Stimulated activated CD8-positive, alpha-beta memory T cell treated with anti-CD3 and anti-CD28 coated beads, Interleukin-4, amount 100 ng/mL, for 24 hours (primary cell): ENCODE results near the gene SORCS2.

Source experiments
- DNase-seq: peaks from one replicate; pipeline ENCODE4 v3.0.0-alpha.2; 2020; ENCODE audit warnings: low read depth

The SORCS2 gene

GRCh38 chr4:7780751-7781348 is 588.5 kb downstream of the SORCS2 start:
- no peak for DNase-seq

GRCh38 chr4:7781366-7781765 is 589.0 kb downstream of the SORCS2 start:
- no peak for DNase-seq

DNA sequence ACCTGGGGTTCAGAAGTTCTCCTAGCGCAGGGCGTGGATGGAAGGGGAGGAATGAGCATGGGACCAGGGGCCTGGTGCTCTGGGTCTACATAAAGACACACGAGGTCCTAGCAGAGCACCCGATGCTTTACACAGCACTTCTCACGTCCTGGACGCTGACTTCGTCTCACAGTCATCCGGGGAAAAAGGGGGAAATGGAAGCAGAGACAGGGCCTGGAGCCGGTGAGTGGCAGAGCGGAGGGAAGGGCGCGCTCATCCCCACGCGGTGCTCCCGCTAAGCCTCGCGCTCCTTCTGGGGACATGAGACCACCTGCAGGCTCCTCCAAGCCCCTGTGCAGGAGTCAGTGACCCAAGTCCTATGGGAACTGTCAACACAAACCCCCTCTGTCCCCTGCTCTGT is 589.7 kb downstream of the SORCS2 start:
- no peak for DNase-seq

GRCh38 chr4:7782783-7783182 is 590.4 kb downstream of the SORCS2 start:
- DNase-seq, result no peak

- no peak for DNase-seq
These were observed 591.2 kb downstream of the SORCS2 start for GRCh38 chr4:7783541-7783940.

- DNase-seq, result no peak
These were observed 592.0 kb downstream of the SORCS2 start for GRCh38 chr4:7784131-7784870.

DNA sequence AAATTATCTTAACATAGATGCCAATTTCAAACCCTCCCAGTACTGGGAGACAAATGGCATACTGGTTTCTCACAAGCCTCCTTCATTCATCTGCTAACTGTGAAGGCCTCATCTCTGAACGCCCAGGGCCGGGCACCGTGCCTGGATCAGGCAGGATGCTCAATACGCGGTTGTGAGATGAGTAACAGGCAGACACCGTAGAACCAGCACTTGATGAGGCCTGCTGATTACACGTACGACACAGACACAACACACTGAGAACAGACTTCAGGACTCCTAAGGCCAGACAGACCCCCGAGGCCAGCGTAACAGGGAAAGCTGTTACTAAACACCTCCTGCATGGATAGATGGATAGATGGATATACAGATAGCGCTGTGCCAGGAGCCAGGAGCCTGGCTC is 592.7 kb downstream of the SORCS2 start:
- DNase-seq, result no peak

DNA sequence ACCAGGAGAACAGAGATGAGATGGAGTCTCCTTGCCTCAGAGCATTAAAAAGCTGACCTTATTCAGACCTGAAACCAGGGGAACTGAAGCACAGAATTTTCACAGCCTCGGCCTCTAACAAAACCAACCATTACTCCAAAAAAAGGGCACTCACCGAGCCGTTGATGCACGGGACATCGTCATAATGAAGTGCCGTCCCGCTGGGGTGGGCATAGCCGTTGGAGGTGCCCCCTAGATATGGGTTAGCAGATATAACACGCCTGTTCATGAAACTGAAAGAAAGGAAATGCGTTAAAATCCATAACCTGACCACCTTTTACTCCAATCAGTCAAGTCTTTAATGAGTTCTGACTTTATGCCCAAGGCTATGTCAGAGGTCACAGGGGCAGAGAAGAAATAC is 593.7 kb downstream of the SORCS2 start:
- DNase-seq, result no peak

GRCh38 chr4:7786517-7786916 is 594.2 kb downstream of the SORCS2 start:
- DNase-seq, result no peak

DNA sequence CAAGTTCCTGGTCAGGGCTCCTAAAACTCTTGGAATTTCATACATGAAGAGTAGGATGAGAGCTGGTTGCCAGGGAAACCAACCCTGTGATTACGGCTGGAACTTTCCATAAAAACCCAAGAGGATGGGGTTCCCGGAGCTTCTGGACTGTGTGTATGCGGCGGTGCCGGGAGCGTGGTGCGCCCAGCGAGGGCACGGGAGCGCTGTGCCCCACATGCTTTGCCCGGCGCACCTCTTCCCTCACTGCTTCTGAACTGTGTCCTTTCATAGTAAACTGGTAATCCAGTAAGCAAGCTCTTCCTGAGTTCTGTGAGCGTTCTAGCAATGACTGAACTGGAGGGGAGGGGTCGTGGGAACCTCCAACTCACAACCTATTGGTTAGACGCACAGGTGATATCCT is 594.7 kb downstream of the SORCS2 start:
- DNase-seq, result no peak

DNA sequence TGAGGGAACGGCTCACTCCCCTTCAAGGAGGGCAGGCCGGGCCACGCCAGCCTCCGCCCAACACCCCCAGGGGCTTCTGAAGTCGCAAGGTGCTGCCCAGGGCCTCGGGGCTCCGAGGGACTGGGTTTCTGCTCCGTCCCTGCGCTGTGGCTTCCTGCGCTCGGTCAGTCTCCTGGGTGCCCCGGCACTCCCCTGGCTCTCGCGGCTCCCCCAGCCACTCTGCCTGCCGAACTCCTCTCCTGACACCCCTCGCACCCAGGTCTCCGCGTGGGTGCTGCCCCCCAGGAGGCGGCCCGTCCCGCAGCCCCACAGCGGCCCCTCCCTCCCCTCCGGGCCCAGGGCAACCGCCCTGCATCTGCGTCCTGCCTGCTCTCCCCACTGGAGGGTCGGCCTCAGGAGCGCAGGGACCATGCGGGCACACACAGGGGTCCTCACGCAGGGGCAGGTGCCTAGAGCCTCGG is 595.4 kb downstream of the SORCS2 start:
- no peak for DNase-seq

DNA sequence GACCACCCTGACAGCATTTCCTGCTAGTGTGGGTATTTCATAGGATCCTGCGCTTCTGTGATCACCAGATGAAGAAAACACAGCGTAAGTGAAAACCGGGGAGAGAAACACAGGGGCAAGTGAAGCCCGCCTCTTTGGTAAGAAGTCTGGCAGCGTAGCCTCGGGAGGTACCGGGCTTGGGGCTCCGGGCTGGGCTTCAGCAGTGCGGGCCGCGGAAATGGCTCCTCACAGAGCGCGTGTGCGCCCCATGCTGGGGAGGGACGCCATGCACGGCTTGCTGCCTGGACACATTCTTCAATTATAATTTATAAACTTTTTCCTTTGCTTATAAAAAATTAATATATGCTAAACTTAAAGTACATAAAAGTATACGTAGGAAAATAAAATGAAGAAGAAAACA is 595.9 kb downstream of the SORCS2 start:
- DNase-seq, result no peak

DNA sequence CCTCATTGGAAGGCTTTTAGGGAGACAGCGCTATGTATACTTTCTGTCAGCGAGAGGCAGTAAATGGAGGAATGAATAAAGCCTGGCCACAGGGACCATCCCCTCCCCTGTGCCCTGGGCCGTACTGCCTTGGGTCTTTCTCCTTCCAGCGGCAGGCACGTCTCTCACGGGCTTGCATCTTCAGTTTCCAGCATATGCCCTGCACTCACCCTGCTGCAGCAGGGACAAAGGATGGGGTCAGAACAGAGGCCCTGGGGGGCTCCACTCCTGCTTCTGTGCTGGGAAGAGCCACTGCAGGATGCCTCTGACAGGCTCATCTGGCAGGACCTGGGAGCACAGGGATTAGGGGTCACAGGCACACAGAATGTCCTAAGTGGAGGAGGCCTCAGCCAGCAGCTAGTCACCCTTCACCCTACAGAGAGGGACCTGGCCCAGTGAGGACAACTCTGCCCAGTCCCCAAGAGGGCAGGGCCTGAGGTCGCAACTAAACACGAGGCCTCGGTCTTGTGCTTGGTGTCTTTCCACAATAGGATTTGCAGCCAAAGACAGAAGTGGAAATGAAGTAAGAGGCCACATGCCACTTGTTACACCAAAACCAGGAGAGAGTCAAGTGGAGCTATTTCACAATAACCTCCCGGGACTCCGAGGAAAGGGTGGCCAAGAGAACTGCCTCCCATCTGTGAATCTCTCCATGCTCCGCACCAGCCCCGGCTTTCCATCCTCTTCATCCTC is 596.5 kb downstream of the SORCS2 start:
- no peak for DNase-seq

- no peak for DNase-seq
These were observed 597.7 kb downstream of the SORCS2 start for GRCh38 chr4:7790023-7790422.

GRCh38 chr4:7790999-7791398 is 598.7 kb downstream of the SORCS2 start:
- DNase-seq, result no peak
